Right atrium auricular region (tissue), 2 donors: ENCODE results near the gene RNF166. TPM values are rescaled to one million over a fixed set of nuclear protein-coding genes. Genes with fewer than 3 reads are reported as not detected.

Experiments used
- DNase-seq: peaks from one replicate; pipeline ENCODE4 v3.0.0-alpha.2; 2019; ENCODE audit warnings: low spot score
- H3K27ac ChIP-seq, 2 donors: fragments of 200-600 bp; sonication (generic); 1 replicate in 1 of 2; 2 replicates in 1 of 2; pipeline ENCODE4 v1.5.1; 2016 to 2019
- H3K27me3 ChIP-seq, 2 donors: fragments of 200-600 bp; sonication (generic); one replicate each; pipeline versions ENCODE4 v1.5.1 to v1.6.0; 2017 to 2019
- H3K36me3 ChIP-seq: fragments of 200-600 bp; sonication (generic); one replicate; pipeline ENCODE4 v1.5.1; 2016
- H3K4me1 ChIP-seq, 2 donors: fragments of 200-600 bp; sonication (generic); one replicate each; pipeline versions ENCODE4 v1.5.1 to v1.6.0; 2017 to 2019
- H3K4me3 ChIP-seq, 2 donors: fragments of 200-600 bp; sonication (generic); 1 replicate in 1 of 2; 2 replicates in 1 of 2; pipeline ENCODE4 v1.5.1; 2017 to 2019; ENCODE audit warnings: mild to moderate bottlenecking in 1 of 2, moderate library complexity in 1 of 2
- H3K9me3 ChIP-seq, 2 donors: fragments of 200-600 bp; sonication (generic); one replicate each; pipeline ENCODE4 v1.5.1; 2019
- total RNA-seq, 2 donors: library from RNA; depleted of rRNA; stranded (reverse); fragments of >200 nt; gene quantifications; one replicate each; pipeline ENCODE4 v1.1.0, GENCODE V29; 2016
- TF ChIP-seq, protein P1 (sequence below), 2 donors: fragments of 200-600 bp; sonication (generic); IDR thresholded peaks; one replicate each; pipeline ENCODE4 v1.5.1; 2019; ENCODE audit warnings: antibody characterized with exemption in 2 of 2

The RNF166 gene
- total RNA-seq, 2 donors from 2014 or later, result 16.9 to 19.4 TPM

DNA sequence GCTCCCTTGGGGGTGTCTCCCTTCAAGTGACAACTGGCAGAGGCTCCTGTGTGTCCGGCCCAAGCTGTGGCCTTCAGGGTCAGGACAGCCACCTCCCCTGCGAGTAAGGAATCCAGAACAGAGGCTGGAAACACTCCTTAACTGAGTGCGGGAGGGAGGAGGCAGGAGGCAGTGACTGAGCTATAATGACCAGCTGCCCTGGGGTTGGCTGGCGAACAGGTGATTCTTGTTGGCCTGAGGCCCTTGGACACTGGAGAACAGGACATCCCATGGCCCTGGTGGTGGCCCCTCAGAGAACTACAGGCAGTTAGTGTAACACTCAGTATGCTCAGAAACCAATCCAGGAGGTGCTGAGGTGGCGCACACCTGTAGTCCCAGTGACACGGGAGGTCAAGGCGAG lies 10.5 kb downstream of the RNF166 start:
- Histone ChIP-seq H3K27me3 (no peaks in the 10 kb centered on the region), H3K4me1 (peaks cover 0 to 8% of the 10 kb centered on the region in 2 donors), H3K27ac (no peak overlapping the region), H3K4me3 (no peak overlapping the region), H3K9me3 (no peaks in the 10 kb centered on the region), H3K36me3 (peaks cover 42% of the 10 kb centered on the region)
- no peak for DNase-seq
- TF ChIP-seq, protein P1, sequence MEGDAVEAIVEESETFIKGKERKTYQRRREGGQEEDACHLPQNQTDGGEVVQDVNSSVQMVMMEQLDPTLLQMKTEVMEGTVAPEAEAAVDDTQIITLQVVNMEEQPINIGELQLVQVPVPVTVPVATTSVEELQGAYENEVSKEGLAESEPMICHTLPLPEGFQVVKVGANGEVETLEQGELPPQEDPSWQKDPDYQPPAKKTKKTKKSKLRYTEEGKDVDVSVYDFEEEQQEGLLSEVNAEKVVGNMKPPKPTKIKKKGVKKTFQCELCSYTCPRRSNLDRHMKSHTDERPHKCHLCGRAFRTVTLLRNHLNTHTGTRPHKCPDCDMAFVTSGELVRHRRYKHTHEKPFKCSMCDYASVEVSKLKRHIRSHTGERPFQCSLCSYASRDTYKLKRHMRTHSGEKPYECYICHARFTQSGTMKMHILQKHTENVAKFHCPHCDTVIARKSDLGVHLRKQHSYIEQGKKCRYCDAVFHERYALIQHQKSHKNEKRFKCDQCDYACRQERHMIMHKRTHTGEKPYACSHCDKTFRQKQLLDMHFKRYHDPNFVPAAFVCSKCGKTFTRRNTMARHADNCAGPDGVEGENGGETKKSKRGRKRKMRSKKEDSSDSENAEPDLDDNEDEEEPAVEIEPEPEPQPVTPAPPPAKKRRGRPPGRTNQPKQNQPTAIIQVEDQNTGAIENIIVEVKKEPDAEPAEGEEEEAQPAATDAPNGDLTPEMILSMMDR (IDR thresholded peaks at IDR 0.05), result no peak

DNA sequence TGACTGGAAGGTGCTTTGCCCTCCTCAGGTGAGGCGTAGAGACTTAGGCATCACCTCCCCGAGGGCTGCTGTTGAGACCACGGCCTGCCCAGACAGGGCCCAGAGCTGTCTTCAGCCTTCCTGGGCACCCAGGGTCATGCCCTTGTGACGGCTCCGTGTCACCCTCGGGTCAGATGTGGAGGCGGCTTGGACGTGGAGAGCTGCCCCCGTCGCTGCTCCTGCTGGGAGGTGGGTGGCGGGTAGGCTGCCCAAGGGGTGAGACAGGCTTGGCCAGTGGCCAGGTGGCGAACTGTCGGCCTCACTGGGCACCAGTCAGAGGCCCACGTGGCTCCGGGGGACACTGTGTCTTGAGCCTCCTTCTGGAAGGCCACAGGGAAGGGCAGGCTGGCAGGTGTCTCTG lies 11.0 kb downstream of the RNF166 start:
- Histone ChIP-seq H3K27ac (no peak overlapping the region), H3K9me3 (no peaks in the 10 kb centered on the region), H3K4me1 (peaks cover 0 to 2% of the 10 kb centered on the region in 2 donors), H3K4me3 (no peak overlapping the region), H3K27me3 (no peaks in the 10 kb centered on the region), H3K36me3 (peaks cover 41% of the 10 kb centered on the region)
- TF ChIP-seq, protein P1 (IDR thresholded peaks at IDR 0.05), result no peak
- DNase-seq, result no peak

DNA sequence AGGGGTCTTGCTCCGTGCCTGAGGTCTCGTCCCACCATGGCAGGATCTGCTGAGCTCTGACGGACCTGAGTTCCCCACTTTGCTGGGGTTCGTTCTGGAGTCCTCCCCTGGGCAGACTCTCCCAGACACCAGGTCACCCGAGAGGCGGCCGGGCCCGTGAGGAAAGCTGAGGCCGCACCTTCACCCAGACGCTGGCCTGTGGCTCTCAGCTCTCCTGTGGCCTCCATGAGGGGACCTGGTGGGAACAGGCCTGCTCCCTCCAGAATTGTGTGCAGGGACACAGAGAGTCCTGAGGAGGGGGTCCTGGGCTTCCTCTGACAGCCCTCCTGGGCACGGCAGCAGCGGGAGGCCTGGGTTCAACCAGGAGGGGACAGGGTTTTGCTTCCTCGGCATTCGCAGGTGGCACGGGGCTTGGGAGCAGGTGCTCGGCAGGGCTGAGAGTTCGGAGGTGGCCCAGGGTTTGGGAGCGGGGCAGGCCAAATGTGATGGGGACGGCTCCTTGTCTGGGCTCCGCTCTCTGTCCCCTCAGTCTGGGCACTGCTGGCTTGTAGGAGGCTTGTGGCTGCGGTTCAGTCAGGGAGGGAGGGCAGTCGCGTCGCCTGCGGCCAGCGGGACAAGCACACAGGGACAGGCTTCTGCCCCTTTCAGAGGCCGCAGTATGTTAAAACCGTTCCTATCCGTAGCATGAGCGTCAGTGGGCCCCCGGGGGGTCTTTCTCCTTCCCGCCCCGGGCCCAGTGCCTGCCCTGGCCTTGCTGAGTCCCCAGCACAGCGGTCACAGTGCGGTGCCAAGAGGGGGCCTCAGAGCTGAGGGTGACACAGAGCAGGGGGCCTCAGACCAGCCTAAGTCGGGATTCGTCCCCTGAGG lies 11.8 kb downstream of the RNF166 start:
- Histone ChIP-seq H3K36me3 (peaks cover 34% of the 10 kb centered on the region), H3K4me3 (no peak overlapping the region), H3K4me1 (no peaks in the 10 kb centered on the region), H3K9me3 (no peaks in the 10 kb centered on the region), H3K27ac (no peak overlapping the region), H3K27me3 (no peaks in the 10 kb centered on the region)
- TF ChIP-seq, protein P1 (IDR thresholded peaks at IDR 0.05), result no peak
- no peak for DNase-seq

DNA sequence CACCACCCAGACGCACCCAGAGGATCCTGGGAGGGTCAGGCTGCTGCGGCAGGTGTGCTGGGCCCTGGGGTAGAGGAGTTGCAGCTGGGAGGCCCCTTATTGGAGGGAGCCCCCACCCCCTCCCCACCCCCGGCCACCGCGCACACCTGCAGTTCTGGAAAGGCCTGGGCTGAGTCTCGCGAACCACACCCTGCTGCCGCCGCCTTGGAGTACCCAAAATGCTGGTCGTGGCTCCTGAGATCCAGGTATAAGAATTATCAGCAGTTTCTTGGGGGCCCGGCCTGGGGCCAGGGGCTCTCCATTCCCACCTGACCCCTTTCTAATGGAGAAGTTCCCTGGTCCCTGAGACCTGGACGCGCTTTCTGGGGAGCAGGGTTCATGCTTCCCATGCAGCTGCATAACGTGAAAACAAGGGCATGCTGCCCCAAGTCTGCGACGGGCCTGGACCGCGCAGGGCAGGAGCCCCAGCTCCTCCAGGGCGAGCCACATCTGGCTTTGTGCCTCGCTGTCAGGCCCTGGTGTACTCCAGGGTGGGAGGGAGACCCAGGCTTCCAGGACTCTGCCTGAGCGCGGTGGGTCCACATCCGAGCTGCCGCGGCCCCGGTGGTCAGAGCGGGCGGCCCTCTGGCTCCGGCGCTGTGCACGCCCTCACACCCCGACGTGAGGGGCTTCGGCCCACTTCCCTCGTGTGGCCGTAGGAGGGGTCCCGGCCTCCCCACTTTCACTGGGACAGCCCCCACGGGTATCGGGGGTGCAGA lies 12.6 kb downstream of the RNF166 start:
- Histone ChIP-seq H3K9me3 (no peaks in the 10 kb centered on the region), H3K27ac (no peak overlapping the region), H3K4me1 (peaks cover 0 to 2% of the 10 kb centered on the region in 2 donors), H3K36me3 (peaks cover 27% of the 10 kb centered on the region), H3K4me3 (no peak overlapping the region), H3K27me3 (no peaks in the 10 kb centered on the region)
- no peak for DNase-seq
- TF ChIP-seq, protein P1 (IDR thresholded peaks at IDR 0.05), result no peak

DNA sequence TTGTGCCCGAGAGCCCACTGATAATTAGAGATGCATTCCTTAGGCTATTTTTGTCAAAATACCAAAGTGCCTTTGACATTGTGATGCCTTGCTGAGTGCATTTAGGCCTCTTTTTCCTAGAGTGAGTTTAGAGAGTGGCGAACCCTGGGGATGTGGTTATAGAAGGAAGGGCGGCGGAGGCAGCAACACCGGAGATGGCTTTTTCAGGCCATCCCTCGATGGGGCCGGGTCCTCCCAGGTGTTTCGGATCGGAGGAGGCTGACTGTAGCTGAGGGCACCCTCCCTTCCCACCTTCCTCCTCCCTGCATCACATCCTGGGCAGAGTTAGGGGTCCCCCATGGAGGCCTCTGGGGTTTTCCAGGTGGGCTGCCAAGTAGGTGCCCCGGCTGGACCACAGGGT lies 13.3 kb downstream of the RNF166 start:
- Histone ChIP-seq H3K27me3 (no peaks in the 10 kb centered on the region), H3K4me3 (no peak overlapping the region), H3K27ac (no peak overlapping the region), H3K36me3 (peaks cover 20% of the 10 kb centered on the region), H3K4me1 (peaks cover 0 to 9% of the 10 kb centered on the region in 2 donors), H3K9me3 (no peaks in the 10 kb centered on the region)
- no peak for DNase-seq
- TF ChIP-seq, protein P1 (IDR thresholded peaks at IDR 0.05), result no peak
